HepG2 (cell line): ENCODE results near the gene ELOVL2. TPM values are rescaled to one million over a fixed set of nuclear protein-coding genes. Genes with fewer than 3 reads are reported as not detected.

Experiments used
- ADNP ChIP-seq: sonication (generic); formaldehyde crosslinking; IDR thresholded peaks from 2 replicates; pipeline ENCODE4 v1.4.0; 2020; ENCODE audit warnings: missing genetic modification reagents
- ELF3 ChIP-seq: IDR thresholded peaks from 2 replicates; pipeline ENCODE4 v1.6.1; 2016; ENCODE audit warnings: missing genetic modification reagents, missing compliant biosample characterization
- FIP1L1 ChIP-seq: fragments of 200-400 bp; formaldehyde crosslinking; IDR thresholded peaks from 2 replicates; pipeline ENCODE4 v1.6.1; 2018; ENCODE audit warnings: low read depth, mild to moderate bottlenecking, low read length, moderate library complexity, borderline replicate concordance; ENCODE audit not compliant: insufficient read depth
- FOSL2 ChIP-seq: sonication (generic); formaldehyde crosslinking; IDR thresholded peaks from 2 replicates; pipeline ENCODE4 v1.4.0; 2020; ENCODE audit warnings: missing genetic modification reagents
- KLF12 ChIP-seq: sonication (generic); formaldehyde crosslinking; IDR thresholded peaks from 2 replicates; pipeline ENCODE4 v1.4.0; 2020; ENCODE audit warnings: missing genetic modification reagents, borderline replicate concordance
- MIER3 ChIP-seq: IDR thresholded peaks from 2 replicates; pipeline ENCODE4 v1.6.1; 2016; ENCODE audit warnings: missing compliant biosample characterization, borderline replicate concordance
- MIXL1 ChIP-seq: IDR thresholded peaks from 2 replicates; pipeline ENCODE4 v1.6.1; 2016
- POGZ ChIP-seq: sonication (generic); formaldehyde crosslinking; IDR thresholded peaks from 2 replicates; pipeline ENCODE4 v1.4.0; 2020; ENCODE audit warnings: mild to moderate bottlenecking, missing genetic modification reagents
- POLR2A ChIP-seq, 2 experiments: IDR thresholded peaks; 2 replicates each; pipeline ENCODE4 v1.6.1; 2011; ENCODE audit warnings: low read depth in 2 of 2, low read length in 2 of 2, mild to moderate bottlenecking in 1 of 2, moderate library complexity in 1 of 2; ENCODE audit not compliant: insufficient read depth in 1 of 2
- RAD51 ChIP-seq: fragments of 450-650 bp; IDR thresholded peaks from 2 replicates; pipeline ENCODE4 v1.6.1; 2016; ENCODE audit warnings: borderline replicate concordance
- SALL2 ChIP-seq: sonication (generic); formaldehyde crosslinking; IDR thresholded peaks from 2 replicates; pipeline ENCODE4 v1.8.1; 2023; ENCODE audit warnings: mild to moderate bottlenecking, missing genetic modification reagents, inconsistent platforms
- SOX13 ChIP-seq, 3 experiments: fragments of 450-650 bp in 1 of 3; sonication (generic) in 1 of 3; formaldehyde crosslinking in 1 of 3; IDR thresholded peaks in 2 of 3; conservative IDR thresholded peaks in 1 of 3; 2 replicates each; pipeline versions ENCODE4 v1.5.0 to v1.6.1; 2016 to 2020; ENCODE audit warnings: antibody characterized with exemption in 1 of 3, mild to moderate bottlenecking in 1 of 3, missing compliant biosample characterization in 1 of 3, missing genetic modification reagents in 1 of 3, moderate library complexity in 1 of 3
- SP140L ChIP-seq: sonication (generic); formaldehyde crosslinking; IDR thresholded peaks from 2 replicates; pipeline ENCODE4 v1.4.0; 2020; ENCODE audit warnings: missing genetic modification reagents, borderline replicate concordance
- THYN1 ChIP-seq: sonication (generic); formaldehyde crosslinking; IDR thresholded peaks from 2 replicates; pipeline ENCODE4 v1.8.1; 2023; ENCODE audit warnings: low read depth, mild to moderate bottlenecking, moderate library complexity, missing genetic modification reagents, borderline replicate concordance
- U2AF2 ChIP-seq: fragments of 200-400 bp; formaldehyde crosslinking; IDR thresholded peaks from 2 replicates; pipeline ENCODE4 v1.6.1; 2017; ENCODE audit warnings: low read depth, mild to moderate bottlenecking, low read length
- ZFX ChIP-seq: sonication (generic); formaldehyde crosslinking; IDR thresholded peaks from 2 replicates; pipeline ENCODE4 v1.4.0; 2020; ENCODE audit warnings: mild to moderate bottlenecking, low read depth, missing genetic modification reagents, moderate library complexity
- ZFYVE20 ChIP-seq: sonication (generic); formaldehyde crosslinking; IDR thresholded peaks from 2 replicates; pipeline ENCODE4 v1.8.0; 2023; ENCODE audit warnings: low read depth, mild to moderate bottlenecking, moderate library complexity, missing genetic modification reagents, borderline replicate concordance
- ZNF12 ChIP-seq: sonication (generic); formaldehyde crosslinking; IDR thresholded peaks from 2 replicates; pipeline ENCODE4 v1.5.0; 2020; ENCODE audit warnings: missing genetic modification reagents
- ZNF3 ChIP-seq: IDR thresholded peaks from 2 replicates; pipeline ENCODE4 v1.7.0; 2017; ENCODE audit warnings: inconsistent platforms
- ZNF331 ChIP-seq: sonication (generic); formaldehyde crosslinking; IDR thresholded peaks from 2 replicates; pipeline ENCODE4 v1.4.0; 2020; ENCODE audit warnings: missing genetic modification reagents
- ZNF496 ChIP-seq: sonication (generic); formaldehyde crosslinking; IDR thresholded peaks from 2 replicates; pipeline ENCODE4 v1.8.1; 2023; ENCODE audit warnings: mild to moderate bottlenecking, moderate library complexity, missing genetic modification reagents; ENCODE audit not compliant: insufficient replicate concordance
- ZNF652 ChIP-seq: IDR thresholded peaks from 2 replicates; pipeline ENCODE4 v1.6.1; 2016; ENCODE audit warnings: low read depth, borderline replicate concordance
- ZNF709 ChIP-seq: sonication (generic); formaldehyde crosslinking; IDR thresholded peaks from 2 replicates; pipeline ENCODE4 v1.5.0; 2020; ENCODE audit warnings: mild to moderate bottlenecking, missing genetic modification reagents
- ZNF83 ChIP-seq: sonication (generic); formaldehyde crosslinking; IDR thresholded peaks from 2 replicates; pipeline ENCODE4 v1.4.0; 2020; ENCODE audit warnings: missing genetic modification reagents, mild to moderate bottlenecking, borderline replicate concordance
- polyA plus RNA-seq, 8 experiments: library from polyadenylated mRNA; depleted of rRNA in 3 of 8; stranded (reverse) in 7 of 8; unstranded in 1 of 8; fragments of >200 nt; fragmentation: Illumina TruSeq in 4 of 8; extraction: Trizol in 4 of 8; gene quantifications; 2 replicates each; pipeline versions ENCODE4 v1.2.1 to v1.2.3, GENCODE V29; 2011 to 2016; ENCODE audit warnings: low read depth in 4 of 8, missing spikeins in 1 of 8, mixed read lengths in 1 of 8; ENCODE audit not compliant: insufficient read depth in 1 of 8
- total RNA-seq, 5 experiments: library from RNA; depleted of rRNA; stranded (reverse); fragments of >200 nt; fragmentation: Illumina TruSeq; extraction: Trizol; gene quantifications; 2 replicates each; pipeline ENCODE4 v1.2.3, GENCODE V29; 2016; ENCODE audit warnings: low read depth in 1 of 5
- TF ChIP-seq, protein P1 (sequence below): sonication (generic); formaldehyde crosslinking; IDR thresholded peaks from 2 replicates; pipeline ENCODE4 v1.4.0; 2020; ENCODE audit warnings: mild to moderate bottlenecking, low read depth, missing genetic modification reagents
- TF ChIP-seq, protein P2 (sequence below): sonication (generic); formaldehyde crosslinking; conservative IDR thresholded peaks from 2 replicates; pipeline ENCODE4 v1.8.1; 2023; ENCODE audit warnings: missing genetic modification reagents
- TF ChIP-seq, protein P3 (sequence below): sonication (generic); formaldehyde crosslinking; IDR thresholded peaks from 2 replicates; pipeline ENCODE4 v1.4.0; 2020; ENCODE audit warnings: missing genetic modification reagents

ELOVL2 gene
- total and polyA plus RNA-seq, 2 of the 13 experiments (the other 11 are each of a cell fraction or from before 2014, with no cell fraction given) = 43.6 to 65.4 TPM

DNA sequence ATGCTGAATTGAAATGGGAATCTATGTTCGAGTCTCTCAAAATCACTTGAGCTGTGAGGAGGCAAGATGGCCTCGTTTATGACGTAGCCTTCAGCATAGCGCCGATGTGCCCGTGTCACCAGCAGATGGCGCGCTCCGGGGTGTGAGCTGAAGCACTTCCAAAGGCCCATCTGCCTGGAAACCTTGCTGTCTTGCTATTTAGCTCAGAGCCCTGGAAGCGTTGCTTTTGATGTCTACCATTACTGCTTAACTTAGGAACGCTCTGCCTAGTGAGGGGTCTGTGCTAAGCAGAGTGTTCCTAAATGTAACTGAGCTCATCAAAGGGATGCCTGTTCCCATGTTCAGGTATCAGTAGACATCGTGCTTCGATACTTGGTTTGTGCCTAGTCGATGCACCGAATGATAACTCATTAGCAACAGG lies 89.5 kb downstream of the ELOVL2 start (continued):
- TF ChIP-seq KLF12 (CRISPR knock-in tag) (no peak), POLR2A (IDR thresholded peaks at IDR 0.05; ENCODE audit: insufficient read depth in 1 of 2, low read depth in 2 of 2, low read length in 2 of 2) (no peak), MIER3 (peak; percentile 92), SOX13 (IDR thresholded peaks at IDR 0.05) (no peak), SOX13 (CRISPR knock-in tag; conservative IDR thresholded peaks at IDR 0.05 in 1 of 2, IDR thresholded peaks at IDR 0.05 in 1 of 2) (0 out of 4 replicates have a peak, but pooled peaks of 1 of the 2 experiments have one; percentile 31), ZNF83 (CRISPR knock-in tag) (0 out of 2 replicates have a peak, but pooled peaks have one; percentile 49), ZFYVE20 (CRISPR knock-in tag) (no peak), ZNF709 (CRISPR knock-in tag) (peak; percentile 67; the same call in 1 of the 2 replicates), THYN1 (CRISPR knock-in tag) (no peak), RAD51 (no peak), SP140L (peak; percentile 28; the same call in 1 of the 2 replicates), U2AF2 (no peak), FIP1L1 (no peak), ZNF496 (CRISPR knock-in tag) (no peak), ZFX (peak; percentile 82), ZNF331 (peak; percentile 67; the same call in 1 of the 2 replicates), POGZ (CRISPR knock-in tag) (peak; percentile 97), SALL2 (CRISPR knock-in tag) (peak; percentile 58; the same call in 1 of the 2 replicates), ZNF652 (CRISPR knock-in tag) (peak; percentile 36; the same call in 1 of the 2 replicates), ELF3 (CRISPR knock-in tag) (peak; percentile 74), MIXL1 (CRISPR knock-in tag) (peak; percentile 69; the same call in 1 of the 2 replicates), ADNP (CRISPR knock-in tag) (no peak), ZNF12 (CRISPR knock-in tag) (peak; percentile 69; the same call in 1 of the 2 replicates), FOSL2 (CRISPR knock-in tag) (peak; percentile 75), ZNF3 (CRISPR knock-in tag) (0 out of 2 replicates have a peak, but pooled peaks have one; percentile 44)
- TF ChIP-seq, protein P1, sequence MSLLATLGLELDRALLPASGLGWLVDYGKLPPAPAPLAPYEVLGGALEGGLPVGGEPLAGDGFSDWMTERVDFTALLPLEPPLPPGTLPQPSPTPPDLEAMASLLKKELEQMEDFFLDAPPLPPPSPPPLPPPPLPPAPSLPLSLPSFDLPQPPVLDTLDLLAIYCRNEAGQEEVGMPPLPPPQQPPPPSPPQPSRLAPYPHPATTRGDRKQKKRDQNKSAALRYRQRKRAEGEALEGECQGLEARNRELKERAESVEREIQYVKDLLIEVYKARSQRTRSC (CRISPR knock-in tag) = no peak
- TF ChIP-seq, protein P2, sequence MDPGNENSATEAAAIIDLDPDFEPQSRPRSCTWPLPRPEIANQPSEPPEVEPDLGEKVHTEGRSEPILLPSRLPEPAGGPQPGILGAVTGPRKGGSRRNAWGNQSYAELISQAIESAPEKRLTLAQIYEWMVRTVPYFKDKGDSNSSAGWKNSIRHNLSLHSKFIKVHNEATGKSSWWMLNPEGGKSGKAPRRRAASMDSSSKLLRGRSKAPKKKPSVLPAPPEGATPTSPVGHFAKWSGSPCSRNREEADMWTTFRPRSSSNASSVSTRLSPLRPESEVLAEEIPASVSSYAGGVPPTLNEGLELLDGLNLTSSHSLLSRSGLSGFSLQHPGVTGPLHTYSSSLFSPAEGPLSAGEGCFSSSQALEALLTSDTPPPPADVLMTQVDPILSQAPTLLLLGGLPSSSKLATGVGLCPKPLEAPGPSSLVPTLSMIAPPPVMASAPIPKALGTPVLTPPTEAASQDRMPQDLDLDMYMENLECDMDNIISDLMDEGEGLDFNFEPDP (CRISPR knock-in tag) = peak; percentile 89; the same call in 1 of the 2 replicates
- TF ChIP-seq, protein P3, sequence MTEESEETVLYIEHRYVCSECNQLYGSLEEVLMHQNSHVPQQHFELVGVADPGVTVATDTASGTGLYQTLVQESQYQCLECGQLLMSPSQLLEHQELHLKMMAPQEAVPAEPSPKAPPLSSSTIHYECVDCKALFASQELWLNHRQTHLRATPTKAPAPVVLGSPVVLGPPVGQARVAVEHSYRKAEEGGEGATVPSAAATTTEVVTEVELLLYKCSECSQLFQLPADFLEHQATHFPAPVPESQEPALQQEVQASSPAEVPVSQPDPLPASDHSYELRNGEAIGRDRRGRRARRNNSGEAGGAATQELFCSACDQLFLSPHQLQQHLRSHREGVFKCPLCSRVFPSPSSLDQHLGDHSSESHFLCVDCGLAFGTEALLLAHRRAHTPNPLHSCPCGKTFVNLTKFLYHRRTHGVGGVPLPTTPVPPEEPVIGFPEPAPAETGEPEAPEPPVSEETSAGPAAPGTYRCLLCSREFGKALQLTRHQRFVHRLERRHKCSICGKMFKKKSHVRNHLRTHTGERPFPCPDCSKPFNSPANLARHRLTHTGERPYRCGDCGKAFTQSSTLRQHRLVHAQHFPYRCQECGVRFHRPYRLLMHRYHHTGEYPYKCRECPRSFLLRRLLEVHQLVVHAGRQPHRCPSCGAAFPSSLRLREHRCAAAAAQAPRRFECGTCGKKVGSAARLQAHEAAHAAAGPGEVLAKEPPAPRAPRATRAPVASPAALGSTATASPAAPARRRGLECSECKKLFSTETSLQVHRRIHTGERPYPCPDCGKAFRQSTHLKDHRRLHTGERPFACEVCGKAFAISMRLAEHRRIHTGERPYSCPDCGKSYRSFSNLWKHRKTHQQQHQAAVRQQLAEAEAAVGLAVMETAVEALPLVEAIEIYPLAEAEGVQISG (CRISPR knock-in tag) = peak; percentile 87
